H1 (cell line): ENCODE results near the gene CA10. TPM values are rescaled to one million over a fixed set of nuclear protein-coding genes. Genes with fewer than 3 reads are reported as not detected.

Source experiments
- CTCF ChIA-PET: fragments of 300-600 bp; sonication (Branson Sonifier 250); formaldehyde crosslinking; loops from one replicate; lab custom pipeline; 2021; ENCODE audit not compliant: partially characterized antibody; lab: Charles Lee
- POLR2A ChIA-PET: fragments of 300-600 bp; sonication (Branson Sonifier 250); formaldehyde crosslinking; loops from one replicate; lab custom pipeline; 2021; ENCODE audit warnings: inconsistent platforms; ENCODE audit not compliant: partially characterized antibody; lab: Charles Lee
- DNase-seq, 2 experiments: peaks; one replicate each; pipeline versions ENCODE4 v3.0.0 to v3.0.0-alpha.2; 2010 to 2022; ENCODE audit warnings: low spot score in 2 of 2, low read depth in 1 of 2, mixed read lengths in 1 of 2
- FAIRE-seq: peaks from 2 replicates; lab custom pipeline; 2011; peaks lifted over from hg19 to GRCh38; lab: Jason Lieb, UNC
- H2AFZ ChIP-seq: 2 replicates; pipeline ENCODE4 v1.8.1; 2012; ENCODE audit warnings: low read length, inconsistent platforms
- H2AK5ac ChIP-seq: 2 replicates; pipeline ENCODE4 v1.6.1; 2013; ENCODE audit warnings: low read depth, low read length
- H2BK120ac ChIP-seq: replicated peaks from 2 replicates; pipeline ENCODE3; 2013; ENCODE audit warnings: low read depth, low read length, inconsistent platforms
- H2BK12ac ChIP-seq: 2 replicates; pipeline ENCODE4 v1.6.1; 2013; ENCODE audit warnings: low read depth, low read length
- H2BK15ac ChIP-seq: 2 replicates; pipeline ENCODE4 v1.6.1; 2013; ENCODE audit warnings: low read length
- H2BK20ac ChIP-seq: 2 replicates; pipeline ENCODE4 v1.6.1; 2013; ENCODE audit warnings: low read length
- H2BK5ac ChIP-seq: 2 replicates; pipeline ENCODE4 v1.6.1; 2013; ENCODE audit warnings: low read depth, low read length
- H3K14ac ChIP-seq: 2 replicates; pipeline ENCODE4 v1.6.1; 2013; ENCODE audit warnings: inconsistent platforms; ENCODE audit not compliant: insufficient read length
- H3K18ac ChIP-seq: 2 replicates; pipeline ENCODE4 v1.6.1; 2013; ENCODE audit warnings: low read length; ENCODE audit errors: extremely low read depth
- H3K23ac ChIP-seq: 2 replicates; pipeline ENCODE4 v1.6.1; 2013; ENCODE audit warnings: inconsistent platforms; ENCODE audit not compliant: insufficient read length
- H3K23me2 ChIP-seq: 2 replicates; pipeline ENCODE4 v1.6.1; 2013; ENCODE audit warnings: low read depth, low read length
- H3K27ac ChIP-seq: 2 replicates; pipeline ENCODE4 v1.6.1; 2011; ENCODE audit warnings: low read depth, low read length, inconsistent platforms
- H3K27me3 ChIP-seq, 4 experiments: replicated peaks in 1 of 4; 1 replicate in 1 of 4; 2 replicates in 3 of 4; pipeline versions ENCODE4 v1.6.1 to v1.8.1; 2011 to 2013; ENCODE audit warnings: low read length in 3 of 4, mild to moderate bottlenecking in 3 of 4, inconsistent platforms in 2 of 4, mixed read lengths in 2 of 4, moderate library complexity in 1 of 4; ENCODE audit not compliant: control insufficient read depth in 3 of 4, insufficient read depth in 3 of 4; ENCODE audit errors: extremely low read depth in 1 of 4
- H3K36me3 ChIP-seq, 4 experiments: 2 replicates each; pipeline versions ENCODE4 v1.6.1 to v1.8.1; 2011 to 2013; ENCODE audit warnings: mild to moderate bottlenecking in 4 of 4, low read length in 3 of 4, moderate library complexity in 2 of 4, control low read depth in 1 of 4, inconsistent platforms in 1 of 4; ENCODE audit not compliant: insufficient read depth in 4 of 4, control insufficient read depth in 2 of 4
- H3K4ac ChIP-seq: replicated peaks from 2 replicates; pipeline ENCODE3; 2013; ENCODE audit warnings: low read length, low read depth, mixed read lengths, inconsistent platforms; ENCODE audit not compliant: insufficient read length
- H3K4me1 ChIP-seq, 4 experiments: replicated peaks in 1 of 4; 1 replicate in 1 of 4; 2 replicates in 3 of 4; pipeline versions ENCODE4 v1.6.1 to v1.8.1; 2011 to 2013; ENCODE audit warnings: low read length in 3 of 4, inconsistent platforms in 2 of 4, mixed read lengths in 1 of 4; ENCODE audit not compliant: insufficient read depth in 4 of 4, control insufficient read depth in 3 of 4
- H3K4me2 ChIP-seq, 2 experiments: 2 replicates each; pipeline versions ENCODE4 v1.6.1 to v1.8.1; 2011 to 2013; ENCODE audit warnings: low read depth in 2 of 2, low read length in 2 of 2, control low read depth in 1 of 2, inconsistent platforms in 1 of 2, mild to moderate bottlenecking in 1 of 2; ENCODE audit not compliant: insufficient read depth in 1 of 2
- H3K4me3 ChIP-seq, 4 experiments: fragments of 200-600, 300-600 bp in 1 of 4; sonication (generic), shearing (Covaris generic), sonication (Bioruptor Twin) in 1 of 4; 2 replicates each; pipeline versions ENCODE4 v1.5.1 to v1.8.1; 2011 to 2016; ENCODE audit warnings: low read length in 4 of 4, low read depth in 3 of 4, control low read depth in 2 of 4, inconsistent platforms in 2 of 4, mild to moderate bottlenecking in 2 of 4, mixed read lengths in 1 of 4, moderate library complexity in 1 of 4; ENCODE audit not compliant: insufficient read depth in 2 of 4; ENCODE audit errors: extremely low read depth in 1 of 4
- H3K56ac ChIP-seq: replicated peaks from 2 replicates; pipeline ENCODE3; 2013; ENCODE audit warnings: low read depth, mild to moderate bottlenecking, mixed read lengths, low read length, inconsistent platforms; ENCODE audit not compliant: insufficient read length
- H3K79me1 ChIP-seq: 2 replicates; pipeline ENCODE4 v1.6.1; 2013; ENCODE audit warnings: low read depth, low read length, control low read depth
- H3K79me2 ChIP-seq, 2 experiments: 2 replicates each; pipeline versions ENCODE4 v1.6.1 to v1.8.1; 2012 to 2013; ENCODE audit warnings: low read length in 2 of 2, mild to moderate bottlenecking in 2 of 2, inconsistent platforms in 1 of 2; ENCODE audit not compliant: insufficient read depth in 2 of 2, control insufficient read depth in 1 of 2
- H3K9ac ChIP-seq, 4 experiments: replicated peaks in 1 of 4; 1 replicate in 1 of 4; 2 replicates in 3 of 4; pipeline versions ENCODE4 v1.6.1 to v1.8.1; 2011 to 2013; ENCODE audit warnings: low read depth in 3 of 4, low read length in 3 of 4, control low read depth in 2 of 4, mild to moderate bottlenecking in 2 of 4, moderate library complexity in 2 of 4, inconsistent platforms in 1 of 4; ENCODE audit errors: extremely low read depth in 1 of 4
- H3K9me3 ChIP-seq, 2 experiments: 2 replicates each; pipeline versions ENCODE4 v1.6.1 to v1.8.1; 2012 to 2013; ENCODE audit warnings: mild to moderate bottlenecking in 2 of 2, moderate library complexity in 2 of 2, control low read depth in 1 of 2, inconsistent platforms in 1 of 2, low read depth in 1 of 2, low read length in 1 of 2, mixed read lengths in 1 of 2; ENCODE audit not compliant: insufficient read depth in 2 of 2
- H4K20me1 ChIP-seq, 2 experiments: replicated peaks in 1 of 2; 2 replicates each; pipeline versions ENCODE3 to v1.8.1; 2011 to 2013; ENCODE audit warnings: inconsistent platforms in 2 of 2, low read length in 2 of 2, mild to moderate bottlenecking in 1 of 2; ENCODE audit not compliant: insufficient read depth in 2 of 2, control insufficient read depth in 1 of 2
- H4K5ac ChIP-seq: 2 replicates; pipeline ENCODE4 v1.6.1; 2013; ENCODE audit warnings: low read length, low read depth, mixed read lengths, inconsistent platforms; ENCODE audit not compliant: insufficient read length
- H4K8ac ChIP-seq: 2 replicates; pipeline ENCODE4 v1.8.0; 2013; ENCODE audit warnings: mild to moderate bottlenecking, moderate library complexity, low read length, inconsistent platforms; ENCODE audit not compliant: insufficient read depth; ENCODE audit errors: extremely low read depth
- H4K91ac ChIP-seq: replicated peaks from 2 replicates; pipeline ENCODE3; 2013; ENCODE audit warnings: low read length, mixed read lengths, inconsistent platforms; ENCODE audit not compliant: insufficient read length
- ATF3 ChIP-seq: IDR thresholded peaks from 2 replicates; pipeline ENCODE4 v1.6.1; 2011; ENCODE audit warnings: low read depth, mild to moderate bottlenecking, low read length; ENCODE audit not compliant: insufficient read depth
- BRCA1 ChIP-seq: IDR thresholded peaks from 2 replicates; pipeline ENCODE4 v1.6.1; 2012; ENCODE audit warnings: low read depth, low read length, improper control_type of control experiment
- CHD1 ChIP-seq: IDR thresholded peaks from 2 replicates; pipeline ENCODE4 v1.6.1; 2012; ENCODE audit warnings: low read depth, low read length, improper control_type of control experiment
- EP300 ChIP-seq, 2 experiments: IDR thresholded peaks; 1 replicate in 1 of 2; 2 replicates in 1 of 2; pipeline ENCODE4 v1.6.1; 2011 to 2012; ENCODE audit warnings: low read depth in 2 of 2, low read length in 2 of 2, mild to moderate bottlenecking in 2 of 2, borderline replicate concordance in 1 of 2, inconsistent platforms in 1 of 2, moderate library complexity in 1 of 2
- FOSL1 ChIP-seq: IDR thresholded peaks from 2 replicates; pipeline ENCODE4 v1.6.1; 2011; ENCODE audit warnings: mild to moderate bottlenecking, low read depth, low read length, moderate library complexity; ENCODE audit not compliant: insufficient read depth
- MAFK ChIP-seq: IDR thresholded peaks from 2 replicates; pipeline ENCODE4 v1.6.1; 2012; ENCODE audit warnings: low read depth, mild to moderate bottlenecking, improper control_type of control experiment, low read length
- POLR2A ChIP-seq, 2 experiments: IDR thresholded peaks; 1 replicate in 1 of 2; 2 replicates in 1 of 2; pipeline ENCODE4 v1.6.1; 2011; ENCODE audit warnings: low read depth in 2 of 2, low read length in 2 of 2, mild to moderate bottlenecking in 2 of 2; ENCODE audit errors: control extremely low read depth in 1 of 2
- RXRA ChIP-seq: IDR thresholded peaks from 2 replicates; pipeline ENCODE4 v1.6.1; 2011; ENCODE audit warnings: low read depth, mild to moderate bottlenecking, low read length, moderate library complexity; ENCODE audit not compliant: insufficient read depth
- SIX5 ChIP-seq: IDR thresholded peaks from 2 replicates; pipeline ENCODE4 v1.6.1; 2011; ENCODE audit warnings: mild to moderate bottlenecking, low read depth, low read length
- SP4 ChIP-seq: IDR thresholded peaks from 2 replicates; pipeline ENCODE4 v1.6.1; 2012; ENCODE audit warnings: low read length, inconsistent platforms
- TAF7 ChIP-seq: optimal IDR thresholded peaks from 2 replicates; pipeline ENCODE3; 2011; ENCODE audit warnings: low read depth, mild to moderate bottlenecking, inconsistent platforms, low read length, moderate library complexity, borderline replicate concordance
- TEAD4 ChIP-seq: IDR thresholded peaks from 2 replicates; pipeline ENCODE4 v1.6.1; 2012; ENCODE audit warnings: low read depth, low read length, inconsistent platforms, mixed read lengths
- WGBS, 2 experiments: shearing (Covaris generic) in 1 of 2; methylation state at CpG; one replicate each; pipeline versions ENCODE4 v1.1.6 to v1.1.7; 2013 to 2015; ENCODE audit warnings: low lambda C conversion rate in 2 of 2, mixed read lengths in 2 of 2, inconsistent platforms in 1 of 2, low coverage in 1 of 2, missing lambda C conversion rate in 1 of 2; ENCODE audit not compliant: insufficient replicate concordance in 2 of 2, insufficient coverage in 1 of 2, insufficient read length in 1 of 2; ENCODE audit errors: extremely low coverage in 1 of 2, missing lambda C conversion rate in 1 of 2; 5-methylcytosine and 5-hydroxymethylcytosine counted together
- polyA plus RNA-seq, 7 experiments: library from polyadenylated mRNA; depleted of rRNA in 3 of 7; stranded (reverse) in 5 of 7; unstranded in 2 of 7; fragments of >200 nt in 5 of 7; fragments of 200-250 nt in 2 of 7; gene quantifications; 1 replicate in 5 of 7; 2 replicates in 1 of 7; 4 replicates in 1 of 7; pipeline versions ENCODE4 v1.2.1 to v1.2.3, GENCODE V29; 2011 to 2013; ENCODE audit warnings: missing spikeins in 2 of 7, mixed read lengths in 2 of 7
- total RNA-seq: library from RNA; stranded (reverse); fragmentation: NEBNext Ultra II Directional; extraction: Animal tissue kit (Norgen Biotek cat#: 25700); gene quantifications from 2 replicates; pipeline ENCODE4 v1.2.1, GENCODE V29; 2021
- TF ChIP-seq, protein P1 (sequence below): IDR thresholded peaks from 2 replicates; pipeline ENCODE4 v1.6.1; 2012; ENCODE audit warnings: inconsistent platforms

The CA10 gene
- total and polyA plus RNA-seq, 2 of the 8 experiments (the other 6 are each of a cell fraction or from before 2014, with no cell fraction given): 0.60 to 0.63 TPM

- no peak for DNase-seq
- no peak overlapping the region for H4K8ac ChIP-seq
- no peak overlapping the region for H2AK5ac ChIP-seq
- no peaks in the 10 kb centered on the region for H3K23me2 ChIP-seq
- no peak overlapping the region for H3K4me2 ChIP-seq
- H3K56ac ChIP-seq: no peak overlapping the region
- H3K9me3 ChIP-seq: no peaks in the 10 kb centered on the region
- H3K36me3 ChIP-seq: no peaks in the 10 kb centered on the region
- H4K5ac ChIP-seq: no peak overlapping the region
- no peak overlapping the region for H2BK12ac ChIP-seq
- POLR2A ChIA-PET: no interaction called here
- TF ChIP-seq POLR2A (IDR thresholded peaks at IDR 0.05; ENCODE audit: control extremely low read depth in 1 of 2, low read depth in 2 of 2, low read length in 2 of 2) (no peak), SIX5 (no peak), BRCA1 (no peak), CHD1 (no peak), TAF7 (no peak), SP4 (no peak), RXRA (no peak), ATF3 (no peak), TEAD4 (no peak), MAFK (no peak), FOSL1 (no peak), EP300 (IDR thresholded peaks at IDR 0.05; ENCODE audit: borderline replicate concordance in 1 of 2, low read depth in 2 of 2, low read length in 2 of 2) (no peak)
- TF ChIP-seq, protein P1, sequence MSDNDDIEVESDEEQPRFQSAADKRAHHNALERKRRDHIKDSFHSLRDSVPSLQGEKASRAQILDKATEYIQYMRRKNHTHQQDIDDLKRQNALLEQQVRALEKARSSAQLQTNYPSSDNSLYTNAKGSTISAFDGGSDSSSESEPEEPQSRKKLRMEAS: no peak
- H2BK15ac ChIP-seq: no peak overlapping the region
- H2BK5ac ChIP-seq: no peak overlapping the region
- no peak overlapping the region for H3K9ac ChIP-seq
- no peak overlapping the region for H4K91ac ChIP-seq
- no peak for FAIRE-seq
- no peak overlapping the region for H3K18ac ChIP-seq
- no peaks in the 10 kb centered on the region for H3K4me1 ChIP-seq
- no peaks in the 10 kb centered on the region for H3K27me3 ChIP-seq
- H4K20me1 ChIP-seq: no peaks in the 10 kb centered on the region
- H3K27ac ChIP-seq: no peak overlapping the region
- no peak overlapping the region for H2BK120ac ChIP-seq
- 95% methylated on average over 1 of the region's 1 CpG; no CpG with 5 or more reads in 1 of the 2 experiments for WGBS, 2 experiments
- no peak overlapping the region for H3K4me3 ChIP-seq
- CTCF ChIA-PET: no interaction called here
- no peak overlapping the region for H3K4ac ChIP-seq
- H3K23ac ChIP-seq: no peak overlapping the region
- no peak overlapping the region for H3K14ac ChIP-seq
- no peak overlapping the region for H2AFZ ChIP-seq
- no peaks in the 10 kb centered on the region for H3K79me2 ChIP-seq
- H2BK20ac ChIP-seq: no peak overlapping the region
- no peaks in the 10 kb centered on the region for H3K79me1 ChIP-seq
Measured at GRCh38 chr17:52041123-52041617, 117.3 kb downstream of the CA10 start.
